ENCODE data around the gene ACTN4. TPM values are rescaled to one million over a fixed set of nuclear protein-coding genes. Genes with fewer than 3 reads are reported as not detected.

Gene ACTN4
- total and polyA plus RNA-seq, 11 donors: 100 to 307 (median 149) TPM

GRCh38 chr19:38723990-38724854 lies 76.8 kb downstream of the ACTN4 start:
- no peaks in the 10 kb centered on the region for H3K27me3 ChIP-seq
- DNase-seq (no peak), ATAC-seq (no peak)
- H3K27ac ChIP-seq: peak overlapping the region in 10 of 12 donors; percentile 38 to 98 (median 90)
- H3K4me3 ChIP-seq: no peak overlapping the region
- no peaks in the 10 kb centered on the region for H3K9me3 ChIP-seq
- 86 to 91% (median 91%) methylated on average over 28 to 42 of the region's 42 CpGs for WGBS, 4 donors
- peaks cover 27 to 88% (median 66%) of the 10 kb centered on the region in 12 donors for H3K4me1 ChIP-seq
- TF ChIP-seq CTCF (IDR thresholded peaks at IDR 0.05) (no peak), POLR2A (IDR thresholded peaks at IDR 0.05) (no peak)
- intact Hi-C loops (cut with DNase I): loop anchor here in 3 of 10 donors (5.0 to 10.0 kb wide), 4 partner anchors 72 to 179 kb away; partner anchors contain the start of genes ACTN4 (in 1 of the 3) and ECH1 (in 1 of the 3)
- peaks cover 3 to 97% (median 92%) of the 10 kb centered on the region in 9 donors for H3K36me3 ChIP-seq

- intact Hi-C loops (cut with DNase I): loop anchor here in 2 of 10 donors (5.0 to 10.0 kb wide), 4 partner anchors 109 to 181 kb away; partner anchors contain the start of gene ECH1 (in 1 of the 2)
- no peaks in the 10 kb centered on the region for H3K27me3 ChIP-seq
- H3K27ac ChIP-seq: peak overlapping the region in 9 of 12 donors; percentile 13 to 80 (median 56)
- ATAC-seq (no peak), DNase-seq (no peak)
- H3K4me3 ChIP-seq: no peak overlapping the region
- no peaks in the 10 kb centered on the region for H3K9me3 ChIP-seq
- peaks cover 3 to 98% (median 93%) of the 10 kb centered on the region in 9 donors for H3K36me3 ChIP-seq
- H3K4me1 ChIP-seq: peaks cover 21 to 78% (median 52%) of the 10 kb centered on the region in 12 donors
- TF ChIP-seq POLR2A (IDR thresholded peaks at IDR 0.05): no peak
- 82 to 90% (median 85%) methylated on average over 7 to 21 of the region's 21 CpGs for WGBS, 4 donors
Measured at GRCh38 chr19:38725469-38726283, 78.2 kb downstream of the ACTN4 start.

GRCh38 chr19:38726284-38726673 lies 78.8 kb downstream of the ACTN4 start:
- no peaks in the 10 kb centered on the region for H3K9me3 ChIP-seq
- no peak for TF ChIP-seq CTCF (IDR thresholded peaks at IDR 0.05)
- no peak for TF ChIP-seq POLR2A (IDR thresholded peaks at IDR 0.05)
- H3K4me1 ChIP-seq: peaks cover 21 to 72% (median 46%) of the 10 kb centered on the region in 12 donors
- peak overlapping the region in 10 of 12 donors; percentile 13 to 80 (median 52) for H3K27ac ChIP-seq
- intact Hi-C loops (cut with DNase I): loop anchor here in 2 of 10 donors (5.0 to 10.0 kb wide), 4 partner anchors 109 to 181 kb away; partner anchors contain the start of gene ECH1 (in 1 of the 2)
- WGBS, 4 donors: 66 to 78% (median 74%) methylated on average over 6 of the region's 6 CpGs
- no peak for ATAC-seq
- H3K4me3 ChIP-seq: no peak overlapping the region
- H3K36me3 ChIP-seq: peaks cover 3 to 98% (median 93%) of the 10 kb centered on the region in 9 donors
- H3K27me3 ChIP-seq: no peaks in the 10 kb centered on the region
- DNase-seq: peak in 2 of 5 donors; percentile 19

GRCh38 chr19:38726761-38727301 lies 79.4 kb downstream of the ACTN4 start:
- 63 to 81% (median 68%) methylated on average over 22 to 30 of the region's 30 CpGs for WGBS, 4 donors
- H3K27me3 ChIP-seq: no peaks in the 10 kb centered on the region
- no peaks in the 10 kb centered on the region for H3K9me3 ChIP-seq
- peak overlapping the region in 11 of 12 donors; percentile 33 to 80 (median 70) for H3K27ac ChIP-seq
- peaks cover 18 to 72% (median 40%) of the 10 kb centered on the region in 12 donors for H3K4me1 ChIP-seq
- peak in 3 of 5 donors; percentile 13 to 25 (median 20) for DNase-seq
- H3K36me3 ChIP-seq: peaks cover 3 to 98% (median 93%) of the 10 kb centered on the region in 9 donors
- ATAC-seq: no peak
- TF ChIP-seq POLR2A (IDR thresholded peaks at IDR 0.05): no peak
- no peak for TF ChIP-seq CTCF (IDR thresholded peaks at IDR 0.05)
- H3K4me3 ChIP-seq: no peak overlapping the region
- intact Hi-C loops (cut with DNase I): loop anchor here in 2 of 10 donors (5.0 to 10.0 kb wide), 4 partner anchors 108 to 182 kb away; partner anchors contain the start of gene ECH1 (in 1 of the 2)

Measured in heart left ventricle (tissue), 16 donors.